GM19455 (cell line): ENCODE measurements around the gene ZMAT5.
"Not testable (repeated sequence)": the region's sequence is repeated elsewhere in the genome, so short reads cannot be mapped to it uniquely, and the experiment has no call there.

Experiments used
- ATAC-seq: cut with Tn5 transposase; IDR thresholded peaks from one replicate; pipeline ENCODE4 v1.9.1; 2021; ENCODE audit not compliant: unreplicated experiment

ZMAT5 gene

GRCh38 chr22:29755889-29756288 lies 10.9 kb downstream of the ZMAT5 start:
- no peak for ATAC-seq

GRCh38 chr22:29754658-29755395 lies 12.0 kb downstream of the ZMAT5 start:
- not testable (repeated sequence) for ATAC-seq

GRCh38 chr22:29753808-29754657 lies 12.8 kb downstream of the ZMAT5 start:
- no peak for ATAC-seq

- ATAC-seq = no peak
These were observed 15.1 kb downstream of the ZMAT5 start for GRCh38 chr22:29751669-29752068.

- ATAC-seq = no peak
These were observed 16.0 kb downstream of the ZMAT5 start for GRCh38 chr22:29750559-29751538.

GRCh38 chr22:29750029-29750428 lies 16.8 kb downstream of the ZMAT5 start:
- ATAC-seq = no peak

GRCh38 chr22:29748248-29748893 lies 18.4 kb downstream of the ZMAT5 start:
- no peak for ATAC-seq

- ATAC-seq = no peak
These were observed 19.0 kb downstream of the ZMAT5 start for GRCh38 chr22:29747832-29748231.

GRCh38 chr22:29744902-29745301 lies 21.9 kb downstream of the ZMAT5 start:
- no peak for ATAC-seq

- ATAC-seq = no peak
These were observed 24.5 kb downstream of the ZMAT5 start for GRCh38 chr22:29742326-29742725.

- ATAC-seq = no peak
These were observed 24.9 kb downstream of the ZMAT5 start for GRCh38 chr22:29741926-29742325.

- no peak for ATAC-seq
These were observed 26.6 kb downstream of the ZMAT5 start for GRCh38 chr22:29740216-29740615.

- no peak for ATAC-seq
These were observed 27.4 kb downstream of the ZMAT5 start for GRCh38 chr22:29739346-29739875.

- ATAC-seq = no peak
These were observed 28.5 kb downstream of the ZMAT5 start for GRCh38 chr22:29738118-29738815.

GRCh38 chr22:29737251-29738117 lies 29.3 kb downstream of the ZMAT5 start:
- no peak for ATAC-seq

GRCh38 chr22:29735416-29735815 lies 31.4 kb downstream of the ZMAT5 start:
- no peak for ATAC-seq

- ATAC-seq = no peak
These were observed 32.0 kb downstream of the ZMAT5 start for GRCh38 chr22:29734838-29735237.

GRCh38 chr22:29734406-29734805 lies 32.4 kb downstream of the ZMAT5 start:
- ATAC-seq = no peak
